GM12878 (cell line): ENCODE data around the gene C1QTNF5. TPM values are rescaled to one million over a fixed set of nuclear protein-coding genes. Genes with fewer than 3 reads are reported as not detected.

Experiments used
- ATAC-seq: fragments of 200-7000 bp; cut with Tn5 transposase; 3 replicates; pipeline ENCODE4 v1.9.1; 2020; ENCODE audit warnings: mild to moderate bottlenecking, moderate library complexity
- BruUV-seq: library from RNA; stranded (reverse); fragments of 400-500 nt; replicated peaks from 2 replicates; lab custom pipeline; 2021; lab: Mats Ljungman, UMichigan
- CTCF ChIA-PET: fragments of 300-600 bp; sonication (Branson Sonifier 250); formaldehyde crosslinking; extraction: SDS; loops from one replicate; lab custom pipeline; 2021; ENCODE audit warnings: inconsistent platforms; lab: Yijun Ruan, JAX
- POLR2A ChIA-PET: fragments of 350-600 bp; formaldehyde crosslinking; extraction: SDS; loops from one replicate; lab custom pipeline; 2021; ENCODE audit warnings: inconsistent platforms; lab: Charles Lee
- RAD21 ChIA-PET: fragments of 300-600 bp; sonication (Branson Sonifier 250); formaldehyde crosslinking; loops from one replicate; lab custom pipeline; 2023; ENCODE audit warnings: antibody characterized with exemption; ENCODE audit not compliant: unreplicated experiment; lab: Charles Lee
- SMC1A ChIA-PET: fragments of 300-600 bp; sonication (Branson Sonifier 250); formaldehyde crosslinking; loops from one replicate; lab custom pipeline; 2023; ENCODE audit not compliant: unreplicated experiment, uncharacterized antibody; lab: Charles Lee
- DNase-seq: peaks from one replicate; pipeline ENCODE4 v3.0.0-alpha.2; 2011; ENCODE audit warnings: low read depth, low spot score
- FAIRE-seq: peaks from 3 replicates; lab custom pipeline; 2011; peaks lifted over from hg19 to GRCh38; lab: Jason Lieb, UNC
- H2AFZ ChIP-seq: 2 replicates; pipeline ENCODE4 v1.6.0; 2011; ENCODE audit warnings: low read depth, low read length, control low read depth; ENCODE audit not compliant: control insufficient read depth
- H3K27ac ChIP-seq: 2 replicates; pipeline ENCODE4 v1.5.1; 2011; ENCODE audit warnings: control low read depth; ENCODE audit not compliant: control insufficient read depth, insufficient read depth
- H3K27me3 ChIP-seq, 2 experiments: replicated peaks in 1 of 2; 2 replicates each; pipeline versions ENCODE4 v1.6.0 to v1.6.1; 2011; ENCODE audit warnings: low read length in 1 of 2; ENCODE audit not compliant: control insufficient read depth in 2 of 2, insufficient read depth in 2 of 2
- H3K36me3 ChIP-seq, 2 experiments: 2 replicates each; pipeline ENCODE4 v1.5.1; 2011; ENCODE audit warnings: low read length in 1 of 2; ENCODE audit not compliant: control insufficient read depth in 2 of 2, insufficient read depth in 2 of 2
- H3K4me1 ChIP-seq: 2 replicates; pipeline ENCODE4 v1.6.1; 2011; ENCODE audit warnings: mild to moderate bottlenecking, low read length, moderate library complexity, mixed read lengths; ENCODE audit not compliant: control insufficient read depth, insufficient read depth
- H3K4me2 ChIP-seq: 2 replicates; pipeline ENCODE4 v1.6.0; 2011; ENCODE audit warnings: control low read depth; ENCODE audit not compliant: control insufficient read depth, insufficient read depth
- H3K4me3 ChIP-seq: fragments of 200-600 bp; sonication (generic); 2 replicates; pipeline ENCODE4 v1.5.1; 2016
- H3K79me2 ChIP-seq: 2 replicates; pipeline ENCODE4 v1.6.0; 2011; ENCODE audit warnings: low read length; ENCODE audit not compliant: control insufficient read depth, insufficient read depth
- H3K9ac ChIP-seq: 2 replicates; pipeline ENCODE4 v1.8.0; 2011; ENCODE audit warnings: low read length, control low read depth, mixed read lengths; ENCODE audit not compliant: control insufficient read depth, insufficient read depth
- H3K9me3 ChIP-seq: replicated peaks from 3 replicates; pipeline ENCODE4 v1.5.1; 2011; ENCODE audit warnings: mild to moderate bottlenecking, low read length; ENCODE audit not compliant: control insufficient read depth, insufficient read depth
- H4K20me1 ChIP-seq: 2 replicates; pipeline ENCODE4 v1.6.0; 2011; ENCODE audit not compliant: control insufficient read depth, insufficient read depth
- ASH2L ChIP-seq: fragments of 300-600, 200-600 bp; sonication (generic); IDR thresholded peaks from 2 replicates; pipeline ENCODE4 v1.6.1; 2017; ENCODE audit warnings: low read depth, mild to moderate bottlenecking, borderline replicate concordance
- CBX3 ChIP-seq: fragments of 200-600 bp; sonication (generic); IDR thresholded peaks from 2 replicates; pipeline ENCODE4 v1.6.1; 2016; ENCODE audit warnings: low read depth, borderline replicate concordance
- CHD2 ChIP-seq: IDR thresholded peaks from 2 replicates; pipeline ENCODE4 v1.6.1; 2011; ENCODE audit warnings: low read depth, low read length, improper control_type of control experiment, borderline replicate concordance
- CUX1 ChIP-seq: IDR thresholded peaks from 2 replicates; pipeline ENCODE4 v1.6.1; 2012; ENCODE audit warnings: improper control_type of control experiment, low read depth, low read length; ENCODE audit not compliant: insufficient replicate concordance
- E4F1 ChIP-seq: fragments of 450-650 bp; IDR thresholded peaks from 2 replicates; pipeline ENCODE4 v1.6.1; 2018; ENCODE audit warnings: borderline replicate concordance, mild to moderate bottlenecking; ENCODE audit not compliant: partially characterized antibody
- ESRRA ChIP-seq: IDR thresholded peaks from 2 replicates; pipeline ENCODE4 v1.6.1; 2012; ENCODE audit warnings: mild to moderate bottlenecking, low read length, improper control_type of control experiment
- FOS ChIP-seq: IDR thresholded peaks from 3 replicates; pipeline ENCODE4 v1.6.1; 2011; ENCODE audit warnings: borderline replicate concordance; ENCODE audit not compliant: insufficient read length; ENCODE audit errors: extremely low read depth
- KLF5 ChIP-seq: fragments of 450-650 bp; IDR thresholded peaks from 2 replicates; pipeline ENCODE4 v1.6.1; 2014; ENCODE audit warnings: mild to moderate bottlenecking; ENCODE audit not compliant: partially characterized antibody
- USF1 ChIP-seq: IDR thresholded peaks from 2 replicates; pipeline ENCODE4 v1.6.1; 2011; ENCODE audit warnings: borderline replicate concordance, low read depth, mild to moderate bottlenecking, moderate library complexity, mixed read lengths, low read length; ENCODE audit not compliant: insufficient read depth; ENCODE audit errors: extremely low read length
- USF2 ChIP-seq: IDR thresholded peaks from 2 replicates; pipeline ENCODE4 v1.6.1; 2011; ENCODE audit warnings: low read depth, low read length, improper control_type of control experiment, borderline replicate concordance
- WGBS: methylation state at CpG from one replicate; pipeline ENCODE4 v1.1.6; 2016; ENCODE audit warnings: low lambda C conversion rate; ENCODE audit not compliant: insufficient replicate concordance, insufficient coverage; ENCODE audit errors: missing lambda C conversion rate; 5-methylcytosine and 5-hydroxymethylcytosine counted together
- in situ Hi-C: fragments of 300-500 bp; cut with MboI; formaldehyde crosslinking; loops from 9 replicates; pipeline ENCODE4 v1.14.3; 2018; ENCODE audit warnings: mixed read lengths
- intact Hi-C: fragments of 100-400 bp; cut with micrococcal nuclease; formaldehyde crosslinking; loops from one replicate; pipeline ENCODE4 v1.14.2; 2022; ENCODE audit not compliant: unreplicated experiment
- polyA plus RNA-seq, 11 experiments: library from polyadenylated mRNA; depleted of rRNA in 4 of 11; unstranded in 6 of 11; stranded (reverse) in 5 of 11; fragments of >200 nt; fragmentation: Nextera tagmentation in 4 of 11; fragmentation: Illumina TruSeq in 1 of 11; extraction: Ambion mirVana in 4 of 11; extraction: Trizol in 1 of 11; gene quantifications; 1 replicate in 1 of 11; 2 replicates in 10 of 11; pipeline versions ENCODE4 v1.2.1 to v1.2.3, GENCODE V29; 2011 to 2016; ENCODE audit warnings: inconsistent platforms in 2 of 11, missing spikeins in 2 of 11, low read depth in 1 of 11
- total RNA-seq, 4 experiments: library from RNA; depleted of rRNA in 3 of 4; stranded (reverse); fragments of >200 nt in 3 of 4; fragmentation: Illumina TruSeq in 1 of 4; extraction: Trizol in 1 of 4; gene quantifications; 2 replicates each; pipeline versions ENCODE4 v1.2.1 to v1.2.3, GENCODE V29; 2013 to 2021

C1QTNF5 gene
- total and polyA plus RNA-seq, 10 of the 15 experiments (the other 5 are each of a cell fraction or from before 2014, with no cell fraction given), result not detected

- no peak for TF ChIP-seq USF1
- TF ChIP-seq FOS, result no peak
- TF ChIP-seq ASH2L, result no peak
- no peak for TF ChIP-seq CBX3
- no peak for TF ChIP-seq USF2
These were observed 24.4 kb upstream of the C1QTNF5 start (continued) for GRCh38 chr11:119365071-119365591.

GRCh38 chr11:119363851-119364590, 23.3 kb upstream of the C1QTNF5 start:
- POLR2A ChIA-PET, result interaction anchor here (1.0 kb wide), 1 partner anchor 8 kb away, joined by 3 read pairs; no protein-coding TSS in a partner anchor
- in situ Hi-C loops (no loop called here), intact Hi-C loops (no loop called here)
- Histone ChIP-seq H2AFZ (no peak overlapping the region), H3K27ac (no peak overlapping the region), H3K4me3 (no peak overlapping the region), H4K20me1 (no peaks in the 10 kb centered on the region), H3K27me3 (peaks cover 4 to 9% of the 10 kb centered on the region in 2 experiments; a peak in 3 of 4 replicates), H3K9ac (no peak overlapping the region), H3K36me3 (no peaks in the 10 kb centered on the region), H3K79me2 (no peaks in the 10 kb centered on the region), H3K9me3 (no peaks in the 10 kb centered on the region), H3K4me1 (peaks cover 7% of the 10 kb centered on the region), H3K4me2 (no peak overlapping the region)
- RAD21 ChIA-PET, result no interaction called here
- DNase-seq, result no peak
- SMC1A ChIA-PET, result no interaction called here
- CTCF ChIA-PET, result interaction anchor here (0.6 to 1.9 kb wide), 7 partner anchors 8 to 744 kb away, joined by 3 to 8 read pairs (median 3); partner anchors contain the start of genes C1QTNF5 and USP2
- no peak for FAIRE-seq
- BruUV-seq, result no TSS peak
- ATAC-seq, result peak; percentile 53
- WGBS, result 23% methylated on average over 6 of the region's 88 CpGs
- no peak for TF ChIP-seq ESRRA
- TF ChIP-seq CHD2, result no peak
- no peak for TF ChIP-seq KLF5
- TF ChIP-seq E4F1, result no peak
- TF ChIP-seq CUX1, result no peak
